Endodermal cell (in vitro differentiated cells): Measurements from ENCODE around the gene FCN1. TPM values are rescaled to one million over a fixed set of nuclear protein-coding genes. Genes with fewer than 3 reads are reported as not detected.

Experiments
- DNase-seq: peaks from one replicate; pipeline ENCODE4 v3.0.0-alpha.2; 2017
- H3K27ac ChIP-seq: 2 replicates; pipeline ENCODE4 v1.5.1; 2013; ENCODE audit warnings: mild to moderate bottlenecking, low read depth, low read length, moderate library complexity
- H3K27me3 ChIP-seq: 2 replicates; pipeline ENCODE4 v1.6.1; 2013; ENCODE audit warnings: mild to moderate bottlenecking, low read length, moderate library complexity; ENCODE audit not compliant: insufficient read depth, control insufficient read depth, poor library complexity, severe bottlenecking
- H3K36me3 ChIP-seq: 2 replicates; pipeline ENCODE4 v1.7.0; 2013; ENCODE audit warnings: mild to moderate bottlenecking, low read length, moderate library complexity; ENCODE audit not compliant: control insufficient read depth, insufficient read depth
- H3K4me1 ChIP-seq: one replicate; pipeline ENCODE4 v1.7.0; 2013; ENCODE audit warnings: low read length; ENCODE audit not compliant: control insufficient read depth, insufficient read depth
- H3K4me3 ChIP-seq: 2 replicates; pipeline ENCODE4 v1.5.1; 2013; ENCODE audit warnings: mild to moderate bottlenecking, low read length, moderate library complexity
- H3K9ac ChIP-seq: 2 replicates; pipeline ENCODE4 v1.6.1; 2013; ENCODE audit warnings: mild to moderate bottlenecking, low read length, moderate library complexity; ENCODE audit not compliant: poor library complexity, severe bottlenecking; ENCODE audit errors: extremely low read depth
- H3K9me3 ChIP-seq: 2 replicates; pipeline ENCODE4 v1.6.1; 2013; ENCODE audit warnings: mild to moderate bottlenecking, low read length, moderate library complexity; ENCODE audit not compliant: control insufficient read depth
- H3K27ac Mint-ChIP-seq: 2 replicates; pipeline ENCODE4 v1.8.0; 2020; ENCODE audit warnings: mixed read lengths
- H3K27me3 Mint-ChIP-seq: 2 replicates; pipeline ENCODE4 v1.8.0; 2021; ENCODE audit warnings: mild to moderate bottlenecking, mixed read lengths; ENCODE audit not compliant: insufficient read depth
- H3K36me3 Mint-ChIP-seq: 2 replicates; pipeline ENCODE4 v1.8.0; 2020; ENCODE audit warnings: low read depth, mixed read lengths
- H3K4me1 Mint-ChIP-seq: 2 replicates; pipeline ENCODE4 v1.8.0; 2020; ENCODE audit warnings: mixed read lengths
- H3K4me3 Mint-ChIP-seq: 2 replicates; pipeline ENCODE4 v1.8.0; 2020; ENCODE audit warnings: mild to moderate bottlenecking, moderate library complexity, mixed read lengths
- H3K9me3 Mint-ChIP-seq: 2 replicates; pipeline ENCODE4 v1.8.0; 2020; ENCODE audit warnings: mild to moderate bottlenecking, mixed read lengths
- CTCF ChIP-seq: fragments of 200-600 bp; sonication (generic); conservative IDR thresholded peaks from 2 replicates; pipeline ENCODE4 v1.5.0; 2021; ENCODE audit warnings: antibody characterized with exemption, mild to moderate bottlenecking
- WGBS, 2 experiments: methylation state at CpG; one replicate each; pipeline versions ENCODE4 v1.1.5 to v1.1.7; 2013; ENCODE audit warnings: missing lambda C conversion rate in 2 of 2, mixed read lengths in 1 of 2; ENCODE audit not compliant: insufficient coverage in 1 of 2, insufficient read length in 1 of 2; 5-methylcytosine and 5-hydroxymethylcytosine counted together
- total RNA-seq, 2 donors: library from RNA; stranded (reverse); fragmentation: NEBNext Ultra II Directional in 1 of 2; extraction: Animal tissue kit (Norgen Biotek cat#: 25700) in 1 of 2; gene quantifications; 2 replicates in 1 of 2; 3 replicates in 1 of 2; pipeline ENCODE4 v1.2.1, GENCODE V29; 2021

Gene FCN1
- total RNA-seq, 2 donors from 2014 or later: not detected

- Histone ChIP-seq H3K4me1 (peaks cover 6% of the 10 kb centered on the region), H3K9ac (no peak overlapping the region), H3K27me3 (no peaks in the 10 kb centered on the region), H3K4me3 (no peak overlapping the region), H3K27ac (peak overlapping the region; percentile 36), H3K36me3 (no peaks in the 10 kb centered on the region), H3K9me3 (no peaks in the 10 kb centered on the region)
- no peaks in the 10 kb centered on the region for H3K9me3 Mint-ChIP-seq
- H3K36me3 Mint-ChIP-seq: no peaks in the 10 kb centered on the region
- peaks cover 6% of the 10 kb centered on the region for H3K4me1 Mint-ChIP-seq
- H3K4me3 Mint-ChIP-seq: no peak overlapping the region
- no peak for TF ChIP-seq CTCF
- WGBS, 2 experiments: 89 to 90% methylated on average over 21 to 27 of the region's 27 CpGs
- H3K27me3 Mint-ChIP-seq: peaks cover 1% of the 10 kb centered on the region
- DNase-seq: no peak
- no peak overlapping the region for H3K27ac Mint-ChIP-seq
Measured at GRCh38 chr9:134942011-134942787, 24.5 kb upstream of the FCN1 start.

- Mint-ChIP-seq H3K4me1 (peaks cover 11% of the 10 kb centered on the region), H3K27me3 (peaks cover 1% of the 10 kb centered on the region), H3K4me3 (no peak overlapping the region), H3K9me3 (no peaks in the 10 kb centered on the region), H3K36me3 (no peaks in the 10 kb centered on the region), H3K27ac (no peak overlapping the region)
- Histone ChIP-seq H3K9me3 (no peaks in the 10 kb centered on the region), H3K4me1 (peaks cover 6% of the 10 kb centered on the region), H3K27ac (no peak overlapping the region), H3K27me3 (no peaks in the 10 kb centered on the region), H3K9ac (no peak overlapping the region), H3K4me3 (no peak overlapping the region), H3K36me3 (no peaks in the 10 kb centered on the region)
- WGBS, 2 experiments: 87 to 90% methylated on average over 20 to 27 of the region's 27 CpGs
- no peak for DNase-seq
- no peak for TF ChIP-seq CTCF
Measured at GRCh38 chr9:134940236-134941208, 22.8 kb upstream of the FCN1 start.

- H3K9ac ChIP-seq: no peak overlapping the region
- no peak overlapping the region for H3K4me3 ChIP-seq
- Mint-ChIP-seq H3K4me1 (peaks cover 16% of the 10 kb centered on the region), H3K27me3 (peaks cover 1% of the 10 kb centered on the region), H3K4me3 (no peak overlapping the region), H3K36me3 (no peaks in the 10 kb centered on the region), H3K9me3 (no peaks in the 10 kb centered on the region), H3K27ac (no peak overlapping the region)
- DNase-seq: no peak
- WGBS, 2 experiments: 91 to 95% methylated on average over 6 to 11 of the region's 11 CpGs
- peaks cover 8% of the 10 kb centered on the region for H3K4me1 ChIP-seq
- H3K9me3 ChIP-seq: no peaks in the 10 kb centered on the region
- no peak for TF ChIP-seq CTCF
- H3K27me3 ChIP-seq: no peaks in the 10 kb centered on the region
- no peaks in the 10 kb centered on the region for H3K36me3 ChIP-seq
- H3K27ac ChIP-seq: no peak overlapping the region
Measured at GRCh38 chr9:134939836-134940235, 22.1 kb upstream of the FCN1 start.
